Endothelial cell (in vitro differentiated cells): ENCODE measurements around the gene ULK3. TPM values are rescaled to one million over a fixed set of nuclear protein-coding genes. Genes with fewer than 3 reads are reported as not detected.
A peak's percentile ranks its signal among the peaks of the same experiment; 100 is the strongest.

Source experiments
- DNase-seq: peaks from one replicate; pipeline ENCODE4 v3.0.0; 2021; ENCODE audit warnings: low spot score
- H3K27ac Mint-ChIP-seq: one replicate; pipeline ENCODE4 v1.8.0; 2021; ENCODE audit warnings: mixed read lengths, inconsistent platforms; ENCODE audit not compliant: unreplicated experiment
- H3K27me3 Mint-ChIP-seq: one replicate; pipeline ENCODE4 v1.8.0; 2021; ENCODE audit warnings: mild to moderate bottlenecking, moderate library complexity, mixed read lengths, inconsistent platforms; ENCODE audit not compliant: unreplicated experiment
- H3K36me3 Mint-ChIP-seq: one replicate; pipeline ENCODE4 v1.8.0; 2021; ENCODE audit warnings: mild to moderate bottlenecking, low read depth, mixed read lengths, inconsistent platforms; ENCODE audit not compliant: unreplicated experiment
- H3K4me1 Mint-ChIP-seq: one replicate; pipeline ENCODE4 v1.8.0; 2021; ENCODE audit warnings: mild to moderate bottlenecking, mixed read lengths, inconsistent platforms; ENCODE audit not compliant: unreplicated experiment
- H3K4me3 Mint-ChIP-seq: one replicate; pipeline ENCODE4 v1.8.0; 2021; ENCODE audit warnings: mild to moderate bottlenecking, mixed read lengths, inconsistent platforms; ENCODE audit not compliant: unreplicated experiment
- H3K9me3 Mint-ChIP-seq: one replicate; pipeline ENCODE4 v1.8.0; 2021; ENCODE audit warnings: mixed read lengths, inconsistent platforms; ENCODE audit not compliant: unreplicated experiment
- CTCF ChIP-seq: fragments of 200-600 bp; sonication (generic); IDR thresholded peaks from one replicate; pipeline ENCODE4 v1.5.0; 2021; ENCODE audit warnings: antibody characterized with exemption; ENCODE audit not compliant: unreplicated experiment
- total RNA-seq: library from RNA; stranded (reverse); fragmentation: NEBNext Ultra II Directional; extraction: Animal tissue kit (Norgen Biotek cat#: 25700); gene quantifications from one replicate; pipeline ENCODE4 v1.2.1, GENCODE V29; 2021; ENCODE audit not compliant: unreplicated experiment

Gene ULK3
- total RNA-seq, 1 donor from 2014 or later: 25.6 TPM

GRCh38 chr15:74804935-74805334, 38.0 kb downstream of the ULK3 start:
- H3K27me3 Mint-ChIP-seq: peaks cover 10% of the 10 kb centered on the region
- DNase-seq: no peak
- peaks cover 16% of the 10 kb centered on the region for H3K36me3 Mint-ChIP-seq
- H3K4me1 Mint-ChIP-seq: peaks cover 4% of the 10 kb centered on the region
- no peaks in the 10 kb centered on the region for H3K9me3 Mint-ChIP-seq
- H3K27ac Mint-ChIP-seq: no peak overlapping the region
- no peak overlapping the region for H3K4me3 Mint-ChIP-seq
- TF ChIP-seq CTCF: no peak

GRCh38 chr15:74802862-74803447, 40.0 kb downstream of the ULK3 start:
- Mint-ChIP-seq H3K27me3 (peaks cover 9% of the 10 kb centered on the region), H3K4me1 (no peaks in the 10 kb centered on the region), H3K9me3 (no peaks in the 10 kb centered on the region), H3K4me3 (no peak overlapping the region), H3K27ac (no peak overlapping the region), H3K36me3 (peaks cover 16% of the 10 kb centered on the region)
- TF ChIP-seq CTCF: no peak
- DNase-seq: no peak

- peaks cover 16% of the 10 kb centered on the region for H3K36me3 Mint-ChIP-seq
- no peak overlapping the region for H3K27ac Mint-ChIP-seq
- H3K4me1 Mint-ChIP-seq: no peaks in the 10 kb centered on the region
- H3K4me3 Mint-ChIP-seq: no peak overlapping the region
- peaks cover 9% of the 10 kb centered on the region for H3K27me3 Mint-ChIP-seq
- H3K9me3 Mint-ChIP-seq: no peaks in the 10 kb centered on the region
- TF ChIP-seq CTCF: no peak
- DNase-seq: no peak
These were observed 40.7 kb downstream of the ULK3 start for GRCh38 chr15:74802290-74802689.

- Mint-ChIP-seq H3K27ac (no peak overlapping the region), H3K9me3 (no peaks in the 10 kb centered on the region), H3K4me3 (peak overlapping the region; percentile 47), H3K36me3 (peaks cover 16% of the 10 kb centered on the region), H3K27me3 (peaks cover 9% of the 10 kb centered on the region), H3K4me1 (no peaks in the 10 kb centered on the region)
- TF ChIP-seq CTCF: no peak
- no peak for DNase-seq
These were observed 41.5 kb downstream of the ULK3 start for GRCh38 chr15:74801311-74801997.

GRCh38 chr15:74800559-74801094, 42.3 kb downstream of the ULK3 start:
- Mint-ChIP-seq H3K4me3 (no peak overlapping the region), H3K36me3 (peaks cover 20% of the 10 kb centered on the region), H3K27me3 (peaks cover 9% of the 10 kb centered on the region), H3K27ac (no peak overlapping the region), H3K9me3 (no peaks in the 10 kb centered on the region), H3K4me1 (no peaks in the 10 kb centered on the region)
- no peak for TF ChIP-seq CTCF
- no peak for DNase-seq
